GM06990 (cell line): ENCODE results near the gene PLOD3.
"Not testable (repeated sequence)": the region's sequence is repeated elsewhere in the genome, so short reads cannot be mapped to it uniquely, and the experiment has no call there.

ENCODE experiments used
- DNase-seq: peaks from one replicate; pipeline ENCODE4 v3.0.0-alpha.2; 2011; ENCODE audit not compliant: insufficient read length; ENCODE audit errors: extremely low read depth
- H3K27me3 ChIP-seq: replicated peaks from 2 replicates; pipeline ENCODE4 v1.6.0; 2011; ENCODE audit warnings: low read length; ENCODE audit not compliant: control insufficient read depth, insufficient read depth
- H3K36me3 ChIP-seq: 2 replicates; pipeline ENCODE4 v1.5.1; 2011; ENCODE audit warnings: low read length; ENCODE audit not compliant: control insufficient read depth, insufficient read depth
- H3K4me3 ChIP-seq: replicated peaks from 2 replicates; pipeline ENCODE4 v1.5.1; 2011; ENCODE audit warnings: low read depth, mild to moderate bottlenecking, control low read depth, low read length
- TF ChIP-seq, protein P1 (sequence below): IDR thresholded peaks from 2 replicates; pipeline ENCODE4 v1.5.1; 2011; ENCODE audit warnings: low read length, control low read depth, mild to moderate bottlenecking, inconsistent platforms; ENCODE audit not compliant: insufficient read depth, poor library complexity, severe bottlenecking

The PLOD3 gene

DNA sequence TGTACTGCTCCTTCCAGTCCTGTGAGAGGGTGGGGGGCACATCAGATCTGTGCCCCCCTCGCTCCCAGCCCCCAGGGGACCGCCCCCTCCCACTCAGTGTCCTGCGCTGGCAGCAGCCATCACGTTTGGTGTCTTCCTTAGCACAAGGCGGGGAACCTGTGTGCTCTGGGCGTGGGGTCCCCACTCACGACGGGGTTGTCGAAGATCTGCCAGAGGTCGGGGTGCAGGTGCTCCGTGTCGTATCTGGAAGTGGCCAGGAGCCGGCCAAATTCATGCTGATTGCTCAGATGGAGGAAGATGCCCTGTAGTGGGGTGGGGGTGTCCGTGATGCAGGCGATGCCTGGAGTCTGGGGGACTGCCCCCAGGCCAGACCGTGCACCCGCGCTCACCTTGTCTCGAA, 7.2 kb downstream of the PLOD3 start:
- H3K36me3 ChIP-seq: peaks cover 11% of the 10 kb centered on the region
- H3K4me3 ChIP-seq: no peak overlapping the region
- TF ChIP-seq, protein P1, sequence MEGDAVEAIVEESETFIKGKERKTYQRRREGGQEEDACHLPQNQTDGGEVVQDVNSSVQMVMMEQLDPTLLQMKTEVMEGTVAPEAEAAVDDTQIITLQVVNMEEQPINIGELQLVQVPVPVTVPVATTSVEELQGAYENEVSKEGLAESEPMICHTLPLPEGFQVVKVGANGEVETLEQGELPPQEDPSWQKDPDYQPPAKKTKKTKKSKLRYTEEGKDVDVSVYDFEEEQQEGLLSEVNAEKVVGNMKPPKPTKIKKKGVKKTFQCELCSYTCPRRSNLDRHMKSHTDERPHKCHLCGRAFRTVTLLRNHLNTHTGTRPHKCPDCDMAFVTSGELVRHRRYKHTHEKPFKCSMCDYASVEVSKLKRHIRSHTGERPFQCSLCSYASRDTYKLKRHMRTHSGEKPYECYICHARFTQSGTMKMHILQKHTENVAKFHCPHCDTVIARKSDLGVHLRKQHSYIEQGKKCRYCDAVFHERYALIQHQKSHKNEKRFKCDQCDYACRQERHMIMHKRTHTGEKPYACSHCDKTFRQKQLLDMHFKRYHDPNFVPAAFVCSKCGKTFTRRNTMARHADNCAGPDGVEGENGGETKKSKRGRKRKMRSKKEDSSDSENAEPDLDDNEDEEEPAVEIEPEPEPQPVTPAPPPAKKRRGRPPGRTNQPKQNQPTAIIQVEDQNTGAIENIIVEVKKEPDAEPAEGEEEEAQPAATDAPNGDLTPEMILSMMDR: no peak
- DNase-seq: no peak
- no peaks in the 10 kb centered on the region for H3K27me3 ChIP-seq

DNA sequence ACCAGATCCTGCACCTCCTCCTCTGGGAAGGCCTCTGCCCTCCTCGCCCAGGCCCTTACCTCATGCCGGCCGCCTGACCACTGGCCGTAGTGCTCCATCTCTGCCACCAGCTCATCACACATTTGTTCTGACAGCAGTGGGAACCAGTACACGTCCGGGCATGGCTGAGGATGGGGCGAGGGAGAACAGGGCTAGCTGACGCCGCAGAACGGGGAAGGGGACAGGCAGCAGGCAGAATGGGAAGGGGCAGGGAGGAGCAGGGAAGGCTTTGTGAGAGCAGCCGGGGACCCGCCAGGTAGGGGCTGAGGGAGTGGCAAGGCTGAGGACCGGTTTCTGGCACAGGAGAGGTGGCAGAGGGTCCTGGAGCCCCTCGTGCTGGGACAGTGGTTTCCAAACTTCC, 8.6 kb downstream of the PLOD3 start:
- H3K36me3 ChIP-seq: peaks cover 11% of the 10 kb centered on the region
- no peak overlapping the region for H3K4me3 ChIP-seq
- no peaks in the 10 kb centered on the region for H3K27me3 ChIP-seq
- TF ChIP-seq, protein P1: no peak
- no peak for DNase-seq

GRCh38 chr7:101207459-101207858, 9.9 kb downstream of the PLOD3 start:
- no peak for DNase-seq
- no peak overlapping the region for H3K4me3 ChIP-seq
- no peaks in the 10 kb centered on the region; the same call in 1 of the 2 replicates for H3K27me3 ChIP-seq
- peaks cover 11% of the 10 kb centered on the region for H3K36me3 ChIP-seq
- TF ChIP-seq, protein P1: no peak

- H3K36me3 ChIP-seq: peaks cover 8% of the 10 kb centered on the region
- no peaks in the 10 kb centered on the region; the same call in 1 of the 2 replicates for H3K27me3 ChIP-seq
- TF ChIP-seq, protein P1: no peak
- DNase-seq: no peak
- no peak overlapping the region for H3K4me3 ChIP-seq
Observed at GRCh38 chr7:101206665-101207042, 10.7 kb downstream of the PLOD3 start.

DNA sequence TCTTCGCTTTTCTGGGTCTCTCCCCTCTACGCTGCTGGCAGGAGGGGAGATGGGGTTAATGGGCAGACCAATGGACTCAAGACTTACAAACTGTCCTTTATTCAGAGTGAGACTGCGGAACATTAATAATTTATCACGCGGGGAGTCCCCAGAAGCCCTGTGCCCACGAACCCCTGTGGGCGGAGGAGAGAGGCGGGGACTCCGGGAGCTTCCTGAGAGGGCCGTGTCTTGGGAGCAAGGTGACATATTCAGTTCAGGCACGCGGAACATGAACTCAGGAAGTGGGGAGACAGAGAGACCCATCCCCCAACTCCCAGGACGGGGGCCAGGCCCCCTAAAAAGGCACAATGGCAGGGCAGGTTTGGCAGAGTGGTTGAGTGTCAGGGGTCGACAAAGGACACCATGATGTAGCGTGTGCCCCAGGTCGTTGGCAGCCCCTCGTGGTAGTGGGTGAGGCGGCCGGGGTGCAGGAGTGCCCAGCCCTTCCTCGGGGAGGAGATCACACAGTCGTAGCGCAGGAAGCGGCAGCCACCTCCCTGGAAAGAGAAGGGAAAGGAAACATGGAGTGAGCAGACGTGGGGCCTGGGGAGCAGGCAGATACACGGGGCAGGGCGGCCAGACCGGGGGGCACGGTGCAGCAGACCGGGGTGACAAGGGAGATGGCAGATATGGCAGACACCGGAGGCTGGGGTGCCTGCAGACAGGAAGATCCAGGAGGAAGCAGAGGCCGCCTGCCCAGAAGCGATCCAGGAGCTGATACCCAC, 11.3 kb downstream of the PLOD3 start:
- Histone ChIP-seq H3K27me3 (no peaks in the 10 kb centered on the region; the same call in 1 of the 2 replicates), H3K4me3 (no peak overlapping the region), H3K36me3 (peaks cover 8% of the 10 kb centered on the region)
- DNase-seq: no peak
- TF ChIP-seq, protein P1: no peak

DNA sequence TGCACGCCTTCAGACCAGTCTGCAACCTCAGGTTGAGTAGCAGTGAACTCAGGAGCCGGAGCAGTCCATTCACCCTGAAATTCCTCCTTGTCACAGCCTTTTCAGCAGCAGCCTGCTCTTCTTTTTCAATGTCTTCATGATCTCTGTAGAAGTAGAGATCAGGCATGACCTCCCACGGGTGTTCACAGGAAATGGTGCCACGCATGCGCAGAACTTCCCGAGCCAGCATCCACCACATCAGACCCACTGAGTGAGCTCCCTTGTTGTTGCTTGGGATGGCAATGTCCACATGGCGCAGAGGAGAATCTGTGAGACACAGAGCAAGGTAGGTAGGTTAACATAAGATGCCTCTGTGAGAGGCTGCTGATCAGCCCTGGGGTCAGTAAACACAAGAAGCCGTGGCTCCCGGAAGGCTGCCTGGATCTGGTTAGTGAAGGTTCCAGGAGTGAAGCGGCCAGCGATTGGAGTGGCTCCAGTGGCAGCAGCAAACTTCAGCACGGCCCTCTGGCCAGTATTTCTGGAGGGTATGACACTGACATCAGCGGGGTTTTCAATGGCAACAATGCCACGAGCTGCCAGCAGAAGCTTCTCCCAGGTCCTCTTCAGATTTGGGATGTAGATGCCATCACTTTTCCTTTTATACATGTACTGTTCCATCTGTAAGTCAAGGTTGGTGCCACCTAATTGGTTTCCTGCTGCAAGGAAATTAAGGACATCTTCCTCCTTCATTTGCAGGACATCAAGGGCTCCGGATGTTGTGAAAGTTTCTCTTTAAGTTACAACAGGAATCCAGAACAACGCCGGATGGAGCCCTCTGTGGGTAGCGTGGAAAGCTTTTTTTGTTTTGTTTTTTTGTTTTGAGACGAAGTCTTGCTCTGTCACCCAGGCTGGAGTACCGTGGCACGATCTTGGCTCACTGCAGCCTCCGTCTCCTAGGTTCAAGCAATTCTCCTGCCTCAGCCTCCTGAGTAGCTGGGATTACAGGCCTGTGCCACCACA, 13.3 kb downstream of the PLOD3 start:
- not testable (repeated sequence) for H3K36me3 ChIP-seq, H3K27me3 ChIP-seq, DNase-seq, H3K4me3 ChIP-seq
